Adipocyte (in vitro differentiated cells): ENCODE results near the gene GAST.
"Not testable (repeated sequence)": the region's sequence is repeated elsewhere in the genome, so short reads cannot be mapped to it uniquely, and the experiment has no call there.

Experiments used
- DNase-seq: peaks from one replicate; pipeline ENCODE4 v3.0.0-alpha.2; 2015; ENCODE audit warnings: low read depth
- H3K27me3 ChIP-seq: replicated peaks from 2 replicates; pipeline ENCODE4 v1.7.0; 2013; ENCODE audit warnings: mild to moderate bottlenecking, low read length, moderate library complexity; ENCODE audit not compliant: control insufficient read depth, insufficient read depth
- H3K36me3 ChIP-seq: 2 replicates; pipeline ENCODE4 v1.7.0; 2013; ENCODE audit warnings: low read length, mild to moderate bottlenecking, moderate library complexity; ENCODE audit not compliant: control insufficient read depth, insufficient read depth, severe bottlenecking
- H3K4me1 ChIP-seq: 2 replicates; pipeline ENCODE4 v1.7.0; 2013; ENCODE audit warnings: mild to moderate bottlenecking, low read length, moderate library complexity; ENCODE audit not compliant: control insufficient read depth, insufficient read depth
- H3K4me3 ChIP-seq: 2 replicates; pipeline ENCODE4 v1.7.0; 2013; ENCODE audit warnings: mild to moderate bottlenecking, low read length, moderate library complexity
- H3K9ac ChIP-seq: 2 replicates; pipeline ENCODE4 v1.7.0; 2013; ENCODE audit warnings: mild to moderate bottlenecking, low read length, moderate library complexity
- H3K9me3 ChIP-seq: 2 replicates; pipeline ENCODE4 v1.7.0; 2013; ENCODE audit warnings: mild to moderate bottlenecking, low read length, moderate library complexity; ENCODE audit not compliant: control insufficient read depth

Gene GAST

GRCh38 chr17:41685753-41686152, 26.4 kb upstream of the GAST start:
- not testable (repeated sequence) for H3K27me3 ChIP-seq, H3K9ac ChIP-seq, H3K4me1 ChIP-seq, H3K9me3 ChIP-seq, H3K4me3 ChIP-seq, DNase-seq
- peaks cover 14% of the 10 kb centered on the region for H3K36me3 ChIP-seq

DNA sequence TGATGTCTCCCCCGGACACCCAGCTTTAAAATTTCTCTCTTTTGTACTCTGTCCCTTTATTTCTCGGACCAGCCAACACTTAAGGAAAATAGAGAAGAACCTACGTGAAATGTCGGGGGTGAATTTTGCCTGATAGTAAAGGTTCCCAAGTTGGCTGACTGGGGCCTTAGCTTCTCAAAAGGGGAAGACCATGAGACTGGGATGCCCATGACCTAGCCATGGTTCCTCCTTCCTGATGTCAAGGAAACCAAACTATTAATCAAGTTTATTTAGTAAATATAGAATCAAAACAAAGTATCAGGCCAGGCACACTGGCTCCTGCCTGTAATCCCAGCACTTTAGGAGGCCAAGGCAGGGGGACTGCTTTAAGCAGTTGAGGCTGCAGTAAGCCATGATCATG, 25.9 kb upstream of the GAST start:
- DNase-seq: no peak
- peaks cover 15% of the 10 kb centered on the region for H3K4me1 ChIP-seq

DNA sequence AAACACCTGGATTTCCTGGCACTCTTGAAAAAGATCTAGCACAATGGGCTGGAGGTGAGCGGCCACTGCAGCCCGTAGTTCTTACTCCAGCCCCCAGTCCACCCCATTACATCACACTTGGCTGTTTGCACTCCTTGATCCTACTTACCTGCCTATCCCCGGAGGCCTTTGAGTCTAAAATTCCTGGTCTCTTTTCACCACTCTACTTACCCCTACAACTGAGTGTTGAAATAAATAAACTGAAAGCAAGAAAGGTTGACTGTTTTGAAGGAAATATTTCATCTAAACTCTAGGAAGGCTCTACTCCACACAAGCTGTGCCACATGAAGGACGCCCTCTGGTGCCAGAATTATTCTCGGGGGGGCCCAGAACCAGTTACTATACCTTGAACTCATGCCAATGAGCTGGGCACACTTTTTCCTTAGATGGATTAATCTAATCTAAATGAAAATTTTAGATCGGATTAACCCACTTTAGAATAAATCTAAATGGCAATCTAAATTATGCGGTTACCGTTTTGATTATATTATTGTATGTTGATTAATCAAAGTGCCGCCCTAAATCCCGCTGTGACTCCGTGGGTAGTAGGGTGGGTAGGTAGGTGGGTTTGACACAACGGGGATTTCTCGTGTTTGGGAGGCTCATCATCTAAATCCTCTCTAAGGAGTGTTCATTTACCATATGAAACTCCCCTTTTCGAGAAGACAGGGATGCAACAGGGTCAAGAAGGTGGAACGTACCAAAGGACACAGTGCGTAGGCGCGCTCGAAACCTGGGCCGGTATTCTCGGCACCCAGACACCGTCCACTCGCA, 24.1 kb upstream of the GAST start:
- DNase-seq: peak; percentile 59
- H3K9ac ChIP-seq: peak overlapping the region; percentile 100
- H3K36me3 ChIP-seq: peaks cover 37% of the 10 kb centered on the region
- peak overlapping the region; percentile 92 for H3K4me3 ChIP-seq
- no peaks in the 10 kb centered on the region for H3K27me3 ChIP-seq
- peaks cover 20% of the 10 kb centered on the region for H3K4me1 ChIP-seq
- no peaks in the 10 kb centered on the region for H3K9me3 ChIP-seq

More for the DNA sequence above, 25.9 kb upstream of the GAST start:
- Histone ChIP-seq H3K4me3 (no peak overlapping the region), H3K36me3 (peaks cover 19% of the 10 kb centered on the region), H3K9ac (no peak overlapping the region), H3K27me3 (no peaks in the 10 kb centered on the region), H3K9me3 (no peaks in the 10 kb centered on the region)

- Histone ChIP-seq H3K9me3 (no peaks in the 10 kb centered on the region), H3K27me3 (no peaks in the 10 kb centered on the region), H3K4me3 (peak within 1 kb of the TSS; percentile 92), H3K9ac (peak within 1 kb of the TSS; percentile 100), H3K36me3 (peaks cover 43% of the 10 kb centered on the region), H3K4me1 (peaks cover 20% of the 10 kb centered on the region)
- peak; percentile 100 for DNase-seq
Measured at GRCh38 chr17:41688641-41689496, 23.3 kb upstream of the GAST start, which contains the start of gene EIF1. Gene EIF1, plus strand, starts transcription at chr17:41688885. Its CDS starts 154 bp downstream, at chr17:41689039.

GRCh38 chr17:41689497-41690299, 22.4 kb upstream of the GAST start:
- Histone ChIP-seq H3K4me3 (peak overlapping the region; percentile 92), H3K9ac (peak overlapping the region; percentile 100), H3K4me1 (peaks cover 20% of the 10 kb centered on the region), H3K36me3 (peaks cover 48% of the 10 kb centered on the region), H3K27me3 (no peaks in the 10 kb centered on the region), H3K9me3 (no peaks in the 10 kb centered on the region)
- DNase-seq: peak; percentile 78

DNA sequence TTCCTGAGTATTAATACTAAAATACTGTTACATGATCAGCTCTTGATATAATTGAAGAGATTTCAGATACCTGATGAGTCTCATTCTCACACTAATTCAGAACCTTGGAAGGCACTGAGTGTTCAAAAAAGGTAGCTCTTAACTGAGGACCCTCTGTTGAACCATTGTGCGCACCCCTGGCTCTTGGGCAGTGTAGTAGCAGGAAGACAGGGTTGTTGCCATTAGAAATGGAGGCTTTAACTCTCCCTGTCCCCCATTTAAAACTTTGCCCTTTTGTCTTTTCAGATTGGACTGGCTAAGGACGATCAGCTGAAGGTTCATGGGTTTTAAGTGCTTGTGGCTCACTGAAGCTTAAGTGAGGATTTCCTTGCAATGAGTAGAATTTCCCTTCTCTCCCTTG, 21.6 kb upstream of the GAST start:
- peaks cover 20% of the 10 kb centered on the region for H3K4me1 ChIP-seq
- H3K9ac ChIP-seq: peak overlapping the region; percentile 100
- H3K4me3 ChIP-seq: peak overlapping the region; percentile 92
- H3K27me3 ChIP-seq: no peaks in the 10 kb centered on the region
- H3K36me3 ChIP-seq: peaks cover 52% of the 10 kb centered on the region
- no peaks in the 10 kb centered on the region for H3K9me3 ChIP-seq
- no peak for DNase-seq

DNA sequence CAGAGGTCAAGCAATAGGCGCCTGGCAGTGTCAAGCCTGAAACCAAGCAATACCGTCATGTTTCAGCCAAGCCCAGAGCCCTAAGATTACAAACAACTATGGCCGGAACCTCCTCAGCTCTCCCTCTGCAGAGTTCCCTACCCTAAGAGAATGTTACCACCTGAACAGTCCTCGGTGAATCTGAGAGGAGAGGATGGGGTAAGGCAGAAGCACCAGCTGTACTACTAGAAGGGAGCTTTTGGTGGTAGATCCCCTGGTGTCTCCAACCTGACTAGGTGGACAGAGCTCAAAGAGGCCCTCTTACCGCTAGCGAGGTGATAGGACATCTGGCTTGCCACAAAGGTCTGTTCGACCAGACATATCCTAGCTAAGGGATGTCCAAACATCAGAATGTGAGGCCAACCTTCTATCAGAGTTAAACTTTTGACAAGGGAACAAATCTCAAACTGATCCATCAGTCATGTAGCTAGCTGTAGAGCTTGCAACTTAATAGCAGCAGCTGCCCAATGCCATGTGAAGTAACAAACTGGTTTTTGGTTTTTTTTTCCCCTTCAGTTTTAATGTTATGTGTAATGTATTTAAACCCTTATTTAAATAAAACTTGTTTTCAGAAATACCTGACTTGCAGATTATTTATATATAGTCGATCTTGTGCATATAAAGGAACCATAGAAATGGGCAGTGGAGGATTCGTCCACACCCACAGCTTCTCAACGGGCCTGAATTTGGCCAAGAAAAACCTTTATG, 20.9 kb upstream of the GAST start:
- DNase-seq: peak; percentile 27
- H3K4me1 ChIP-seq: peaks cover 22% of the 10 kb centered on the region
- no peaks in the 10 kb centered on the region for H3K27me3 ChIP-seq
- no peaks in the 10 kb centered on the region for H3K9me3 ChIP-seq
- H3K9ac ChIP-seq: peak overlapping the region; percentile 100
- H3K36me3 ChIP-seq: peaks cover 52% of the 10 kb centered on the region
- peak overlapping the region; percentile 92 for H3K4me3 ChIP-seq

GRCh38 chr17:41692722-41693521, 19.2 kb upstream of the GAST start:
- no peak overlapping the region for H3K9ac ChIP-seq
- H3K9me3 ChIP-seq: no peaks in the 10 kb centered on the region
- peaks cover 52% of the 10 kb centered on the region for H3K36me3 ChIP-seq
- H3K27me3 ChIP-seq: no peaks in the 10 kb centered on the region
- peak; percentile 19 for DNase-seq
- peaks cover 34% of the 10 kb centered on the region for H3K4me1 ChIP-seq
- no peak overlapping the region for H3K4me3 ChIP-seq

- peaks cover 33% of the 10 kb centered on the region for H3K4me1 ChIP-seq
- no peak overlapping the region for H3K4me3 ChIP-seq
- no peaks in the 10 kb centered on the region for H3K27me3 ChIP-seq
- H3K9ac ChIP-seq: no peak overlapping the region
- no peak for DNase-seq
- no peaks in the 10 kb centered on the region for H3K9me3 ChIP-seq
- H3K36me3 ChIP-seq: peaks cover 44% of the 10 kb centered on the region
Measured at GRCh38 chr17:41695134-41695661, 16.9 kb upstream of the GAST start.
